ENCODE results near the gene PCCA.

GRCh38 chr13:100305398-100305797, 216.5 kb downstream of the PCCA start:
- TF ChIP-seq CTCF (IDR thresholded peaks at IDR 0.05) (no peak), POLR2A (IDR thresholded peaks at IDR 0.05) (no peak), EP300 (IDR thresholded peaks at IDR 0.05) (no peak)
